Dermis lymphatic vessel endothelial cell (primary cell): ENCODE results near the gene PLPPR4. TPM values are rescaled to one million over a fixed set of nuclear protein-coding genes. Genes with fewer than 3 reads are reported as not detected.

ENCODE experiments used
- total RNA-seq: library from RNA; depleted of rRNA; stranded (reverse); fragments of >200 nt; gene quantifications from 2 replicates; pipeline ENCODE4 v1.2.1, GENCODE V29; 2014

The PLPPR4 gene, protein sequence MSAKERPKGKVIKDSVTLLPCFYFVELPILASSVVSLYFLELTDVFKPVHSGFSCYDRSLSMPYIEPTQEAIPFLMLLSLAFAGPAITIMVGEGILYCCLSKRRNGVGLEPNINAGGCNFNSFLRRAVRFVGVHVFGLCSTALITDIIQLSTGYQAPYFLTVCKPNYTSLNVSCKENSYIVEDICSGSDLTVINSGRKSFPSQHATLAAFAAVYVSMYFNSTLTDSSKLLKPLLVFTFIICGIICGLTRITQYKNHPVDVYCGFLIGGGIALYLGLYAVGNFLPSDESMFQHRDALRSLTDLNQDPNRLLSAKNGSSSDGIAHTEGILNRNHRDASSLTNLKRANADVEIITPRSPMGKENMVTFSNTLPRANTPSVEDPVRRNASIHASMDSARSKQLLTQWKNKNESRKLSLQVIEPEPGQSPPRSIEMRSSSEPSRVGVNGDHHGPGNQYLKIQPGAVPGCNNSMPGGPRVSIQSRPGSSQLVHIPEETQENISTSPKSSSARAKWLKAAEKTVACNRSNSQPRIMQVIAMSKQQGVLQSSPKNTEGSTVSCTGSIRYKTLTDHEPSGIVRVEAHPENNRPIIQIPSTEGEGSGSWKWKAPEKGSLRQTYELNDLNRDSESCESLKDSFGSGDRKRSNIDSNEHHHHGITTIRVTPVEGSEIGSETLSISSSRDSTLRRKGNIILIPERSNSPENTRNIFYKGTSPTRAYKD
- total RNA-seq: 0.09 and 0.54 TPM in 2 replicates

GRCh38 chr1:99264201-99265021 is at the start of gene PLPPR4:
PLPPR4 (plus strand) TSS chr1:99264492; CDS start chr1:99264594, 102 bp downstream.

